Measurements from ENCODE around the gene OPN1MW2.
"Not testable (repeated sequence)": the region's sequence is repeated elsewhere in the genome, so short reads cannot be mapped to it uniquely, and the experiment has no call there.

Gene OPN1MW2

DNA sequence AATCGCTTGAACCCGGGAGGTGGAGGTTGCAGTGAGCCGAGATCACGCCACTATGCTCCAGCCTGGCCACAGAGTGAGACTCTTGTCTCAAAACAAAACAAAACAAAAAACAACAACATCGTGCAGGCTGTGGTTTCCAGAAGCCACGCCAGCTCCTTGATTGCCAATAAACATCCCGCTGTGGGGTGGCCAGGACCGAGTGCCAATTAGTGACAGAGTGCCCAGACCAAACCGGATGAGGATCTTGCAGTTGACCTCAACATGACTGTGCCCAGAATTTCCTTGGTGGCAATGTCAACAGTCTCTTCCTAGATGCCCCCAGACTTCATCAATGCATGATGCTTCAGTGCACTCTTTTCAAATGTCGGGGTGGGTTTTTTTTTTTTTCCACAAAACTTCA is 39.2 kb downstream of the OPN1MW2 start:
- H3K4ac ChIP-seq (ENCODE audit: low read depth in 1 of 2, low read length in 2 of 2); H2BK5ac ChIP-seq (ENCODE audit: low read depth, low read length, poor library complexity, severe bottlenecking); H3K79me1 ChIP-seq (replicated peaks; ENCODE audit: low read length, poor library complexity, severe bottlenecking); H4K8ac ChIP-seq (ENCODE audit: low read length); H4K91ac ChIP-seq (ENCODE audit: low read length); H3K4me3 ChIP-seq (ENCODE audit: insufficient read depth in 1 of 2, low read depth in 1 of 2, low read length in 2 of 2); H3K9ac ChIP-seq (ENCODE audit: low read length); H3K27me3 ChIP-seq (ENCODE audit: control insufficient read depth in 1 of 2, insufficient read depth in 1 of 2, low read length in 2 of 2); H2AFZ ChIP-seq (ENCODE audit: low read depth, low read length); H3K14ac ChIP-seq (ENCODE audit: low read length in 2 of 2); H3K9me3 ChIP-seq (ENCODE audit: control insufficient read depth, low read length); H3K4me2 ChIP-seq (ENCODE audit: low read length, poor library complexity, severe bottlenecking); H2BK120ac ChIP-seq (ENCODE audit: low read depth, low read length); DNase-seq; H3K36me3 ChIP-seq (ENCODE audit: control insufficient read depth in 1 of 2, insufficient read depth in 2 of 2, low read depth in 1 of 2, low read length in 2 of 2); H3K27ac ChIP-seq (ENCODE audit: low read length, poor library complexity, severe bottlenecking); H2BK12ac ChIP-seq (ENCODE audit: low read length in 2 of 2); H3K18ac ChIP-seq (ENCODE audit: low read depth in 1 of 2, low read length in 2 of 2); H2BK15ac ChIP-seq (ENCODE audit: low read depth, poor library complexity, severe bottlenecking); H2AK5ac ChIP-seq (ENCODE audit: low read length, severe bottlenecking); H3K23ac ChIP-seq (ENCODE audit: low read length in 2 of 2); H3K4me1 ChIP-seq (ENCODE audit: control insufficient read depth, insufficient read depth, low read depth, low read length): not testable (repeated sequence)
- no CpG with 5 or more reads among the region's 10 CpGs for WGBS

DNA sequence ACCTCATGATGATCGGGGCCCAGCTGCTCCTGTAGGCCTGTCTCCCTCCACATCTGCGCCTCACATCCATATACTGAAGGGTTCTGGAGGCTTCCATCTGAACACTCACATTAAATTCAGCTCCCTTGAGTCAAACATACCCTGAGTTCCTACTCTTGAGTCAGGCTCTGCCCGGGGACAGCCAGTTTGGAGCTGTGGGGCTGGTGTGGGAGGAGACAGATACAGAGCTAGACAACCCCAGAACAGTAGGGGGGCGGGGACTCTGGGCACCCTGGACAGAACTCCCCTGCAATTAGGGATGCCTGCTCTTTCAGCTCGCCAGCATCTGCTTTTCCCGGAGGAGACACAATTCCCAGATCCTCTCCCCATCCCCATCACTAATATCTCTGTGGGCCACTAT is 43.5 kb downstream of the OPN1MW2 start:
- H3K9ac ChIP-seq (ENCODE audit: low read length); H3K4me3 ChIP-seq (ENCODE audit: insufficient read depth in 1 of 2, low read depth in 1 of 2, low read length in 2 of 2); H3K14ac ChIP-seq (ENCODE audit: low read length in 2 of 2); H3K4me2 ChIP-seq (ENCODE audit: low read length, poor library complexity, severe bottlenecking); H3K79me1 ChIP-seq (replicated peaks; ENCODE audit: low read length, poor library complexity, severe bottlenecking); H2BK120ac ChIP-seq (ENCODE audit: low read depth, low read length); DNase-seq; H4K91ac ChIP-seq (ENCODE audit: low read length); H2AFZ ChIP-seq (ENCODE audit: low read depth, low read length); H3K4me1 ChIP-seq (ENCODE audit: control insufficient read depth, insufficient read depth, low read depth, low read length); H4K8ac ChIP-seq (ENCODE audit: low read length); H2BK15ac ChIP-seq (ENCODE audit: low read depth, poor library complexity, severe bottlenecking); H3K23ac ChIP-seq (ENCODE audit: low read length in 2 of 2); H3K27me3 ChIP-seq (ENCODE audit: control insufficient read depth in 1 of 2, insufficient read depth in 1 of 2, low read length in 2 of 2); H3K36me3 ChIP-seq (ENCODE audit: control insufficient read depth in 1 of 2, insufficient read depth in 2 of 2, low read depth in 1 of 2, low read length in 2 of 2); H2BK12ac ChIP-seq (ENCODE audit: low read length in 2 of 2); H2BK5ac ChIP-seq (ENCODE audit: low read depth, low read length, poor library complexity, severe bottlenecking); H3K9me3 ChIP-seq (ENCODE audit: control insufficient read depth, low read length); H3K4ac ChIP-seq (ENCODE audit: low read depth in 1 of 2, low read length in 2 of 2); H2AK5ac ChIP-seq (ENCODE audit: low read length, severe bottlenecking); H3K27ac ChIP-seq (ENCODE audit: low read length, poor library complexity, severe bottlenecking); H3K18ac ChIP-seq (ENCODE audit: low read depth in 1 of 2, low read length in 2 of 2): not testable (repeated sequence)
- no CpG with 5 or more reads among the region's 6 CpGs for WGBS

GRCh38 chrX:154269245-154269644 is 49.7 kb downstream of the OPN1MW2 start:
- H3K27ac ChIP-seq (ENCODE audit: low read length, poor library complexity, severe bottlenecking); H3K27me3 ChIP-seq (ENCODE audit: control insufficient read depth in 1 of 2, insufficient read depth in 1 of 2, low read length in 2 of 2); H3K18ac ChIP-seq (ENCODE audit: low read depth in 1 of 2, low read length in 2 of 2); H2BK120ac ChIP-seq (ENCODE audit: low read depth, low read length); H3K23ac ChIP-seq (ENCODE audit: low read length in 2 of 2); H3K36me3 ChIP-seq (ENCODE audit: control insufficient read depth in 1 of 2, insufficient read depth in 2 of 2, low read depth in 1 of 2, low read length in 2 of 2); H3K9ac ChIP-seq (ENCODE audit: low read length); H3K4me2 ChIP-seq (ENCODE audit: low read length, poor library complexity, severe bottlenecking); H3K79me1 ChIP-seq (replicated peaks; ENCODE audit: low read length, poor library complexity, severe bottlenecking); H2BK5ac ChIP-seq (ENCODE audit: low read depth, low read length, poor library complexity, severe bottlenecking); H3K4me3 ChIP-seq (ENCODE audit: insufficient read depth in 1 of 2, low read depth in 1 of 2, low read length in 2 of 2); H3K14ac ChIP-seq (ENCODE audit: low read length in 2 of 2); H2BK15ac ChIP-seq (ENCODE audit: low read depth, poor library complexity, severe bottlenecking); H2AK5ac ChIP-seq (ENCODE audit: low read length, severe bottlenecking); DNase-seq; H4K91ac ChIP-seq (ENCODE audit: low read length); H3K4ac ChIP-seq (ENCODE audit: low read depth in 1 of 2, low read length in 2 of 2); H3K4me1 ChIP-seq (ENCODE audit: control insufficient read depth, insufficient read depth, low read depth, low read length); H4K8ac ChIP-seq (ENCODE audit: low read length); H3K9me3 ChIP-seq (ENCODE audit: control insufficient read depth, low read length); H2AFZ ChIP-seq (ENCODE audit: low read depth, low read length); H2BK12ac ChIP-seq (ENCODE audit: low read length in 2 of 2): not testable (repeated sequence)
- WGBS, result no CpG with 5 or more reads among the region's 3 CpGs
